ENCODE data around the gene TEX53. TPM values are rescaled to one million over a fixed set of nuclear protein-coding genes. Genes with fewer than 3 reads are reported as not detected.

Gene TEX53
- total RNA-seq, 1 donor from 2014 or later: not detected

GRCh38 chr9:114674798-114675540 lies 17.4 kb upstream of the TEX53 start:
- H3K27ac Mint-ChIP-seq (ENCODE audit: unreplicated experiment): no peak overlapping the region
- H3K9me3 Mint-ChIP-seq (ENCODE audit: unreplicated experiment): peaks cover 5% of the 10 kb centered on the region
- no peaks in the 10 kb centered on the region for H3K36me3 Mint-ChIP-seq (ENCODE audit: unreplicated experiment)
- H3K4me3 Mint-ChIP-seq (ENCODE audit: unreplicated experiment): no peak overlapping the region
- TF ChIP-seq CTCF (IDR thresholded peaks at IDR 0.05): no peak
- H3K4me1 Mint-ChIP-seq (ENCODE audit: unreplicated experiment): peaks cover 42% of the 10 kb centered on the region
- H3K27me3 Mint-ChIP-seq (ENCODE audit: unreplicated experiment): peaks cover 2% of the 10 kb centered on the region
- no peak for DNase-seq (ENCODE audit: extremely low spot score, unreplicated experiment)

- Mint-ChIP-seq H3K27ac (ENCODE audit: unreplicated experiment) (no peak overlapping the region), H3K27me3 (ENCODE audit: unreplicated experiment) (peaks cover 2% of the 10 kb centered on the region), H3K9me3 (ENCODE audit: unreplicated experiment) (peaks cover 5% of the 10 kb centered on the region), H3K36me3 (ENCODE audit: unreplicated experiment) (no peaks in the 10 kb centered on the region), H3K4me1 (ENCODE audit: unreplicated experiment) (peaks cover 39% of the 10 kb centered on the region), H3K4me3 (ENCODE audit: unreplicated experiment) (no peak overlapping the region)
- DNase-seq (ENCODE audit: extremely low spot score, unreplicated experiment): no peak
- no peak for TF ChIP-seq CTCF (IDR thresholded peaks at IDR 0.05)
These were observed 16.6 kb upstream of the TEX53 start for GRCh38 chr9:114674076-114674797.

- Mint-ChIP-seq H3K4me3 (ENCODE audit: unreplicated experiment) (no peak overlapping the region), H3K4me1 (ENCODE audit: unreplicated experiment) (peaks cover 13% of the 10 kb centered on the region), H3K27ac (ENCODE audit: unreplicated experiment) (no peak overlapping the region), H3K9me3 (ENCODE audit: unreplicated experiment) (peaks cover 5% of the 10 kb centered on the region), H3K36me3 (ENCODE audit: unreplicated experiment) (no peaks in the 10 kb centered on the region), H3K27me3 (ENCODE audit: unreplicated experiment) (peaks cover 8% of the 10 kb centered on the region)
- peak; percentile 6 for DNase-seq (ENCODE audit: extremely low spot score, unreplicated experiment)
- no peak for TF ChIP-seq CTCF (IDR thresholded peaks at IDR 0.05)
These were observed 14.0 kb upstream of the TEX53 start for GRCh38 chr9:114671605-114672004.

GRCh38 chr9:114669961-114670360 lies 12.4 kb upstream of the TEX53 start:
- peaks cover 7% of the 10 kb centered on the region for H3K4me1 Mint-ChIP-seq (ENCODE audit: unreplicated experiment)
- peaks cover 5% of the 10 kb centered on the region for H3K9me3 Mint-ChIP-seq (ENCODE audit: unreplicated experiment)
- no peak overlapping the region for H3K4me3 Mint-ChIP-seq (ENCODE audit: unreplicated experiment)
- no peak for TF ChIP-seq CTCF (IDR thresholded peaks at IDR 0.05)
- no peaks in the 10 kb centered on the region for H3K36me3 Mint-ChIP-seq (ENCODE audit: unreplicated experiment)
- DNase-seq (ENCODE audit: extremely low spot score, unreplicated experiment): no peak
- H3K27me3 Mint-ChIP-seq (ENCODE audit: unreplicated experiment): peaks cover 10% of the 10 kb centered on the region
- H3K27ac Mint-ChIP-seq (ENCODE audit: unreplicated experiment): no peak overlapping the region

- DNase-seq (ENCODE audit: extremely low spot score, unreplicated experiment): no peak
- H3K4me3 Mint-ChIP-seq (ENCODE audit: unreplicated experiment): no peak overlapping the region
- H3K27ac Mint-ChIP-seq (ENCODE audit: unreplicated experiment): no peak overlapping the region
- H3K27me3 Mint-ChIP-seq (ENCODE audit: unreplicated experiment): peaks cover 23% of the 10 kb centered on the region
- no peak for TF ChIP-seq CTCF (IDR thresholded peaks at IDR 0.05)
- no peaks in the 10 kb centered on the region for H3K36me3 Mint-ChIP-seq (ENCODE audit: unreplicated experiment)
- no peaks in the 10 kb centered on the region for H3K4me1 Mint-ChIP-seq (ENCODE audit: unreplicated experiment)
- peaks cover 5% of the 10 kb centered on the region for H3K9me3 Mint-ChIP-seq (ENCODE audit: unreplicated experiment)
These were observed 10.5 kb upstream of the TEX53 start for GRCh38 chr9:114668146-114668545.
